DND-41 (cell line): ENCODE data around the gene CUEDC2.

Experiments
- ATAC-seq: fragments of 200-7000 bp; cut with Tn5 transposase; 3 replicates; pipeline ENCODE4 v1.9.1; 2021; ENCODE audit warnings: low read depth; ENCODE audit not compliant: insufficient read depth
- DNase-seq: peaks from one replicate; pipeline ENCODE4 v3.0.0-alpha.2; 2020
- H2AFZ ChIP-seq: 2 replicates; pipeline ENCODE4 v1.6.0; 2012; ENCODE audit warnings: low read depth, low read length
- H3K27ac ChIP-seq: 2 replicates; pipeline ENCODE4 v1.5.1; 2012; ENCODE audit warnings: low read length, inconsistent platforms
- H3K27me3 ChIP-seq: fragments of 200-600 bp; sonication (generic); 2 replicates; pipeline ENCODE4 v1.6.0; 2012; ENCODE audit warnings: low read length, mild to moderate bottlenecking, inconsistent platforms; ENCODE audit not compliant: insufficient read depth, poor library complexity
- H3K36me3 ChIP-seq: 2 replicates; pipeline ENCODE4 v1.5.1; 2012; ENCODE audit warnings: low read length, inconsistent platforms; ENCODE audit not compliant: insufficient read depth
- H3K4me1 ChIP-seq: 2 replicates; pipeline ENCODE4 v1.5.1; 2012; ENCODE audit warnings: mild to moderate bottlenecking, low read length; ENCODE audit not compliant: insufficient read depth
- H3K4me2 ChIP-seq: 2 replicates; pipeline ENCODE4 v1.6.0; 2012; ENCODE audit warnings: mild to moderate bottlenecking, moderate library complexity, low read length, inconsistent platforms; ENCODE audit not compliant: insufficient read depth
- H3K4me3 ChIP-seq, 2 experiments: fragments of 200-600 bp in 1 of 2; shearing (Covaris generic) in 1 of 2; 2 replicates each; pipeline ENCODE4 v1.5.1; 2012 to 2016; ENCODE audit warnings: inconsistent platforms in 2 of 2, low read length in 2 of 2, mild to moderate bottlenecking in 2 of 2, low read depth in 1 of 2, moderate library complexity in 1 of 2
- H3K79me2 ChIP-seq: 2 replicates; pipeline ENCODE4 v1.6.0; 2012; ENCODE audit warnings: low read length, inconsistent platforms; ENCODE audit not compliant: insufficient read depth
- H3K9ac ChIP-seq: 2 replicates; pipeline ENCODE4 v1.6.0; 2012; ENCODE audit warnings: low read depth, mild to moderate bottlenecking, inconsistent platforms, low read length, moderate library complexity
- H3K9me3 ChIP-seq: 2 replicates; pipeline ENCODE4 v1.5.1; 2012; ENCODE audit warnings: low read length, moderate library complexity, mild to moderate bottlenecking, inconsistent platforms; ENCODE audit not compliant: insufficient read depth, severe bottlenecking
- H4K20me1 ChIP-seq: 2 replicates; pipeline ENCODE4 v1.6.0; 2012; ENCODE audit warnings: low read length; ENCODE audit not compliant: insufficient read depth
- EZH2 ChIP-seq: IDR thresholded peaks from 3 replicates; pipeline ENCODE4 v1.6.1; 2012; ENCODE audit warnings: borderline replicate concordance, low read depth, mild to moderate bottlenecking, moderate library complexity, low read length, inconsistent platforms; ENCODE audit not compliant: severe bottlenecking
- TF ChIP-seq, protein P1 (sequence below): IDR thresholded peaks from 2 replicates; pipeline ENCODE4 v1.5.1; 2012; ENCODE audit warnings: borderline replicate concordance, low read length, moderate library complexity, mild to moderate bottlenecking; ENCODE audit not compliant: poor library complexity, severe bottlenecking; ENCODE audit errors: extremely low read depth

CUEDC2 gene

DNA sequence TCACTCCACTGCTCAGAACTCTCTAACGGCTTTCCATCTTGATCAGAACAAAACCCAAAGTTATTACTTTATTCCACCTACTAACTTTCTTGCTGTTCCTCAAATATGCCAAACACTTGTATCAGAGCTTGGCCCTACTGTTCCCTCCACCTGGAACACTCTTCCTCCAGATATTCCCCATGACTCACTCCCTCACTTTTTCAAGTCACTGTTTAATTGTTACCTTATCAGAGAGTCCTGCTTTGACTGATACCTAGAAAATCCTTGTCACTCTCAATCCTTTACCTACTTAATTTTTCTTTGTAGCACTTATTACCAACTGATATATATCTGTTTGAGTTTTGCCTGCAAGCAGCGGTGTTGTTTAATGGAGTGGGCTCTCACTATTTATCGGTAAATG, 42.5 kb downstream of the CUEDC2 start:
- TF ChIP-seq, protein P1, sequence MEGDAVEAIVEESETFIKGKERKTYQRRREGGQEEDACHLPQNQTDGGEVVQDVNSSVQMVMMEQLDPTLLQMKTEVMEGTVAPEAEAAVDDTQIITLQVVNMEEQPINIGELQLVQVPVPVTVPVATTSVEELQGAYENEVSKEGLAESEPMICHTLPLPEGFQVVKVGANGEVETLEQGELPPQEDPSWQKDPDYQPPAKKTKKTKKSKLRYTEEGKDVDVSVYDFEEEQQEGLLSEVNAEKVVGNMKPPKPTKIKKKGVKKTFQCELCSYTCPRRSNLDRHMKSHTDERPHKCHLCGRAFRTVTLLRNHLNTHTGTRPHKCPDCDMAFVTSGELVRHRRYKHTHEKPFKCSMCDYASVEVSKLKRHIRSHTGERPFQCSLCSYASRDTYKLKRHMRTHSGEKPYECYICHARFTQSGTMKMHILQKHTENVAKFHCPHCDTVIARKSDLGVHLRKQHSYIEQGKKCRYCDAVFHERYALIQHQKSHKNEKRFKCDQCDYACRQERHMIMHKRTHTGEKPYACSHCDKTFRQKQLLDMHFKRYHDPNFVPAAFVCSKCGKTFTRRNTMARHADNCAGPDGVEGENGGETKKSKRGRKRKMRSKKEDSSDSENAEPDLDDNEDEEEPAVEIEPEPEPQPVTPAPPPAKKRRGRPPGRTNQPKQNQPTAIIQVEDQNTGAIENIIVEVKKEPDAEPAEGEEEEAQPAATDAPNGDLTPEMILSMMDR: no peak
- no peak for TF ChIP-seq EZH2
- DNase-seq: no peak
- ATAC-seq: no peak
- Histone ChIP-seq H3K27me3 (no peaks in the 10 kb centered on the region), H3K4me1 (peaks cover 23% of the 10 kb centered on the region), H3K4me3 (no peak overlapping the region), H2AFZ (no peak overlapping the region), H3K36me3 (no peaks in the 10 kb centered on the region), H3K27ac (no peak overlapping the region), H3K79me2 (no peaks in the 10 kb centered on the region), H3K9ac (no peak overlapping the region), H3K4me2 (no peak overlapping the region), H4K20me1 (0 out of 2 replicates have a peak, but pooled peaks cover 4% of the 10 kb centered on the region), H3K9me3 (no peaks in the 10 kb centered on the region)

DNA sequence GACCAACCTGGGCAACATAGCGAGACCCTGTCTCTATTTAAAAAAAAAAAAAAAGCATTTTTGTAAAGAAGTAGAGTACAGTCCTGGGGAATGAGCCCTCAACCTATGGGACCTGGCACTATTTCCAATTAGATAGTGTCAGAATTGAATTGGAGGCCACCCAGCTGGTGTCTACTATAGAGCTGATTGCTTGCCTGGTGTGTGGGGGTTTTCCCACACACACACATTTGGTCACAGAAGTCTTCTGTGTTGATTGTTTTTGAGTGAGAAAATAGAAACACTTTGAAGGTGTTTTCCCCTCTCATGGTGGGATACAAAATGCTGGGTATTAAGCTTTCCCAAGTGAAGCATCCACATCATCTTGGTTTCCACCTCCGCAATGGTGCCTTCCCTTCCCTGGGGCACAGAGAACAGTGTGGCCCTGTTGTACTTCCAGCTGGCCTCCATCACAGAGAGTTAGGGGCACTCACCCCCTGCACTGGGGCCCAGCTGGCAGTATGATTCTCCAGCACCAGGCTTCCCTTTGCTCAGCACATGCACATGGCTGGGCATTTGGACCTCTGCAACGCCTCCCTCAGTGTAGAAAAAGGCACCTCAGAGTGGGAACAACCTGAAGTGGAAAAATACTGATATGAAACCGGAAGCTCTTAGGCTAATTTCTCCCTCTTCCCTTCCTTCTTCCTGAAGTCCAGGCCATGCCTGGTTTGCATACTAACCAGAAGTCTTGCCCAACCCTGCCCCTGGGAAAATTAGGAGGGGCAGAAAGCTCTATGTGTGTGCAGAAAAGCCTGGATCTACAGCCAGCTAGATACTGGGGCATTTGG, 47.6 kb downstream of the CUEDC2 start:
- ATAC-seq: no peak
- H3K36me3 ChIP-seq: peaks cover 30% of the 10 kb centered on the region
- H3K79me2 ChIP-seq: no peaks in the 10 kb centered on the region
- H3K9ac ChIP-seq: no peak overlapping the region
- H3K4me3 ChIP-seq: no peak overlapping the region
- H2AFZ ChIP-seq: no peak overlapping the region
- H3K4me2 ChIP-seq: no peak overlapping the region
- H3K27me3 ChIP-seq: no peaks in the 10 kb centered on the region
- no peaks in the 10 kb centered on the region for H3K4me1 ChIP-seq
- no peaks in the 10 kb centered on the region for H3K9me3 ChIP-seq
- TF ChIP-seq, protein P1: no peak
- TF ChIP-seq EZH2: no peak
- DNase-seq: no peak
- H4K20me1 ChIP-seq: 0 out of 2 replicates have a peak, but pooled peaks cover 2% of the 10 kb centered on the region
- no peak overlapping the region for H3K27ac ChIP-seq

DNA sequence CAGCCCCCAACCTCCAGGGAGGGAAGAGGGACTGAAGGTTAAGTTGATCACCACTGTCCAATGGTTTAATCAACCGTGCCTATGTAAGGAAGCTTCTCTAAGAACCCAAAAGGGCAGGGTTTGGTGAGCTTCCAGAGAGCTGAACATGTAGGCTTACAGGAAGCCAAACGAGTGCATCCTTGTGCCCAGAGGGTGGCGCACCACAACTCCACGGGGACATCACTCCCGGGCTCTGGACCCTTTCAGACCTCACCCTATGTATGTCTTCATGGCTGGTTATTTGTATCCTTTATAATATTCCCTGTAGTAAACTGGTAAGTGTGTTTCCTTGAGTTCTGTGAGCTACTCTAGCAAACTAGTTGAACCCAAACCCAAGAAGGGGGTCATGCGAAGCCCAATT, 48.3 kb downstream of the CUEDC2 start:
- Histone ChIP-seq H3K36me3 (peaks cover 37% of the 10 kb centered on the region), H3K79me2 (no peaks in the 10 kb centered on the region), H3K4me2 (no peak overlapping the region), H3K4me1 (no peaks in the 10 kb centered on the region), H3K9ac (no peak overlapping the region), H3K4me3 (no peak overlapping the region), H3K27ac (no peak overlapping the region), H4K20me1 (0 out of 2 replicates have a peak, but pooled peaks cover 2% of the 10 kb centered on the region), H2AFZ (no peak overlapping the region), H3K27me3 (no peaks in the 10 kb centered on the region), H3K9me3 (no peaks in the 10 kb centered on the region)
- DNase-seq (no peak), ATAC-seq (peak; percentile 48; the same call in 1 of the 3 replicates)
- TF ChIP-seq, protein P1: peak; percentile 37
- TF ChIP-seq EZH2: no peak
